Measurements from ENCODE around the gene DDIAS.
A peak's percentile ranks its signal among the peaks of the same experiment; 100 is the strongest.
"Not testable (repeated sequence)": the region's sequence is repeated elsewhere in the genome, so short reads cannot be mapped to it uniquely, and the experiment has no call there.

DDIAS gene, protein sequence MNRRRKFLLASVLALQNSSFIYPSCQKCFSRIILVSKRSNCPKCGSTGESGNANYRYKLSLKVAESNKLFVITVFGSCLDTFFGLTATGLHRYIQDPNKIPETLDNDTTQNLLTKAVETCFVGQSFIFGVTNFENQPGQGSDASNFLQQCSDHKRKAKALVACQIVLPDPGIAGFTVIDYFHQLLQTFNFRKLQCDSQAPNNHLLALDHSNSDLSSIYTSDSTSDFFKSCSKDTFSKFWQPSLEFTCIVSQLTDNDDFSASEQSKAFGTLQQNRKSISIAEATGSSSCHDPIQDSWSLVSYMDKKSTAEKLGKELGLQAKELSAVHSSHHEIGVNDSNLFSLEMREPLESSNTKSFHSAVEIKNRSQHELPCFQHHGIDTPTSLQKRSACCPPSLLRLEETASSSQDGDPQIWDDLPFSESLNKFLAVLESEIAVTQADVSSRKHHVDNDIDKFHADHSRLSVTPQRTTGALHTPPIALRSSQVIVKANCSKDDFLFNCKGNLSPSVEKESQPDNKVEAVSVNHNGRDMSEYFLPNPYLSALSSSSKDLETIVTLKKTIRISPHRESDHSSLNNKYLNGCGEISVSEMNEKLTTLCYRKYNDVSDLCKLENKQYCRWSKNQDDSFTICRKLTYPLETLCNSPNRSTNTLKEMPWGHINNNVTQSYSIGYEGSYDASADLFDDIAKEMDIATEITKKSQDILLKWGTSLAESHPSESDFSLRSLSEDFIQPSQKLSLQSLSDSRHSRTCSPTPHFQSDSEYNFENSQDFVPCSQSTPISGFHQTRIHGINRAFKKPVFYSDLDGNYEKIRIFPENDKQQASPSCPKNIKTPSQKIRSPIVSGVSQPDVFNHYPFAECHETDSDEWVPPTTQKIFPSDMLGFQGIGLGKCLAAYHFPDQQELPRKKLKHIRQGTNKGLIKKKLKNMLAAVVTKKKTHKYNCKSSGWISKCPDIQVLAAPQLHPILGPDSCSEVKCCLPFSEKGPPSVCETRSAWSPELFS

GRCh38 chr11:82901165-82901921, at the start of gene DDIAS:
DDIAS (plus strand) TSS chr11:82901736; CDS start chr11:82914739, 13,003 bp downstream.
- peak; percentile 99 for DNase-seq (ENCODE audit: low spot score)

DNA sequence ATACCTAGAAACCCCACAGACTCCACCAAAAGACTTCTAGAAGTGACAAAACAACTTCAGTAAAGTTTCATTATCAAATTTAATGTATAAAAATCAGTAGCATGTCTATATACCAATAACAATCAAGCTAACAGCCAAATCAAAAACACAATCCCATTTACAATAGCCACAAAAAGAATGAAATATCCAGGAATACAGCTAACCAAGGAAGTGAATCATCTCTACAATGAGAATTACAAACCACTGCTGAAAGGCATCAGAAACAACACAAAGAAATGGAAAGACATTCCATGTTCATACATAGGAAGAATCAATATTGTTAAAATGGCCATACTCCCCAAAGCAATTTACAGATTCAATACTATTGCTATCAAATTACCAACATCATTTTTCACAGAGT, 47.3 kb upstream of the DDIAS start:
- DNase-seq (ENCODE audit: low spot score) = no peak

- DNase-seq (ENCODE audit: low spot score) = not testable (repeated sequence)
Observed at GRCh38 chr11:82854916-82855315, 46.6 kb upstream of the DDIAS start.

DNA sequence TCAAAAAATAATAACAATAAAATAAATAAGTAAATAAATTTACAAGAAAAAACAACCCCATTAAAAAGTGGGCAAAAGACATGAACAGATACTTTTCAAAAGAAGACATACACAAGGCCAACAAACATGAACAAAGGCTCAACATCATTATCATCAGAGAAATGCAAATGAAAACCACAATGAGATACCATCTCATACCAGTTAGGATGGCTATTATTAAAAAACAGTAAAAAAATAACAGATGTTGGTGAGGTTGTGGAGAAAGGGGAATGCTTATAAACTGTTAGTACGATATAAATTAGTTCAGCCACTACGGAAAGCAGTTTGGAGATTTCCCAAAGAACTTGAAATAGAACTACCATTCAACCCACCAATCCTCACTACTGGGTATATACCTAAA, 45.9 kb upstream of the DDIAS start:
- no peak for DNase-seq (ENCODE audit: low spot score)

DNA sequence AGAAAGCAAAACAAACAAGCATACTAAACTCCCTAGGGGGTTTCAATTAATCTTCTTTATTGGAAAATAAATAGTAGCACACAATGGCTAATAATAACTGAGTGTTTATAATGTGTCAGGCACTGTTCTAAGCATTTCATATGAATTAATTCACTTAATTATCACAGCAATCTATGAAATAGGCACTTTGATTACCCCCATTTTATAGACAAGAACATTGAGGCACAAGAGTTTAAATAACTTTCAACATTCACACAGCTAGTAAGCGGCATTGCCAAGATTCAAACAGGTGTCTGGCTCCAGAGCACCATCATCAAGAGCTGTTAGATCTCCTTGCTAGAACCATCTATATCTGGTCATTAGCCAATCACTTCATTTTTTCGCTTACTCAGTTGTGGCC, 44.4 kb upstream of the DDIAS start:
- no peak for DNase-seq (ENCODE audit: low spot score)

- DNase-seq (ENCODE audit: low spot score) = no peak
Observed at GRCh38 chr11:82858133-82858532, 43.4 kb upstream of the DDIAS start.

DNA sequence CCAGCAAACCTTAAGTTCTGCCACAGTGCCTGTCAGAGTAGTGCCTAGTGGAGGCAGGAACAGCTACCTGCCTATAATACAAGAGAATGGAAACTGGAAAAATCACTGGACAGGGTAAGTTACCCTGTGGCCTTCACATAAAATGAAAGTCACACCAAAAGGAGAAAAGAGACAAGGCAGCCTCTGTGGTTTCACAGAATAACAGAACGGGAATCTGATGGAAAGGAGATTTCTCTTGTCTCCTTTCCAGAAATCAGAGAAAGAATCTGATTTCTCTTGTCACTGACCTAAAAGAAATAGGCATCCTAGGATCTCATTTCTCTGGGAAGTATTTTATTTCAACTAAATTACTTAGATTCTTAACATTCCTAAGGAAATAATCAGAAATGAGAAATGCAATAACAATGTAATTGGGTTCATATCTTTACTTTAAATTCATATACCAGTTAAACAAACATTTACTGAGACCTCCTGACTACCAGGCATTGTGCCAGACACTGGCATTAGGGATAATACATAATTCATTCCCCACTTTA, 42.9 kb upstream of the DDIAS start:
- no peak for DNase-seq (ENCODE audit: low spot score)

- DNase-seq (ENCODE audit: low spot score) = no peak
Observed at GRCh38 chr11:82859750-82860149, 41.8 kb upstream of the DDIAS start.

- DNase-seq (ENCODE audit: low spot score) = no peak
Observed at GRCh38 chr11:82862379-82862778, 39.2 kb upstream of the DDIAS start.

- no peak for DNase-seq (ENCODE audit: low spot score)
Observed at GRCh38 chr11:82863209-82863608, 38.3 kb upstream of the DDIAS start.

GRCh38 chr11:82864268-82864667, 37.3 kb upstream of the DDIAS start:
- peak; percentile 62 for DNase-seq (ENCODE audit: low spot score)

DNA sequence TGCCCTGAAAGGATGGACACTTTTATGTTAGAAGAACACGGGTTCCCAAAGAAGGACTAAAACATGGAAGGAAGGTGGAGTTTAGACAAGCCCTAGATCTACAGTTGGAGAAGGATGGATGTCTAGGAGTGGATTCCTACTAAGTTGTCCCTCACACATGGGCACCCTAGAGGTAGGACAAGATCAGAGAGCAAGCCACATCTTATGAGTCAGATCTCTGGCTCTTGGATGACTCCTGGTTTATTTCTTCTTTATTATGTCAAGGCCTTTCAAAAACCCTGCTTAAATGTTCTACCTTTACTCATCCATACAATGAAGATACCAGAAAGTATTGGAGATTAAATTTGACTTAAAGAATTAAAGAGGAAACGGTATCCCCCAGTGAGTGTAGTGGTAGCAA, 35.7 kb upstream of the DDIAS start:
- DNase-seq (ENCODE audit: low spot score) = no peak

- peak; percentile 91 for DNase-seq (ENCODE audit: low spot score)
Observed at GRCh38 chr11:82867495-82868082, 33.9 kb upstream of the DDIAS start.

GRCh38 chr11:82869657-82870056, 31.9 kb upstream of the DDIAS start:
- DNase-seq (ENCODE audit: low spot score) = no peak

- DNase-seq (ENCODE audit: low spot score) = no peak
Observed at GRCh38 chr11:82871646-82872045, 29.9 kb upstream of the DDIAS start.

DNA sequence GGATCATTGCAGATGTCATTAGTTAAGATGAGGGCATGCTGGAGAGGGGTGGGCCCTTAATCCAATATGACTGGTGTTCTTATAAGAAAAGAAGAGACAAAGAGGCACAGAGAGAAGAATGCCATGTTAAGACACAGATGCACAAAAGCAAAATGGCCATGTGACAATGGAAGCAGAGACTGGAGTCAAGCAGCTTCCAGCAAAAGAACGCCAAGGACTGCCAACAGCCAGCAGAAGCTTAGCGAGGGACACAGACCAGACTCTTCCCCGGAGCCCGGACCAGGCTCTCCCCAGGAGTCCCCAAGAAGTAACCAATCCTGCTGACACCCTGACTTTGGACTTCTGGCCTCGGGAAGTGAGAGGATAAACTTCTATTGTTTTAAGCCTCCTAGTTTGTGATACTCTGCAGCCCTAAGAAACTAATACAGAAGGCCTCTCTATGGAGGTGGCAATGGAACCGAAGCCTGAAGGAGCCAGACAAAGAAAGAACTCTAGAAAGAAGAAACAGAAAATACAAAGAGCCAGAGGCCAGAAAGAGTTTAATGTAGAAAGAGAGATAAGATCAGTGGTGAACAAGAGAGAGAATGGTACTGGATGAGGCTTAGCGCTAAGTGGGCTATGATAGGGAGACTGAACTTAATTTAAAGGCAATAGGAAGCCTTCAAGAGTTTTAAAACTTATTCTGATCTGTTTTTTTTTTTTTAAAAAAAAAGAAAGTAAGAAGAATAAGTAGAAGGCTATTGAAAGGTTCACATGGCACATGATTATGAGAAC, 29.0 kb upstream of the DDIAS start:
- no peak for DNase-seq (ENCODE audit: low spot score)

DNA sequence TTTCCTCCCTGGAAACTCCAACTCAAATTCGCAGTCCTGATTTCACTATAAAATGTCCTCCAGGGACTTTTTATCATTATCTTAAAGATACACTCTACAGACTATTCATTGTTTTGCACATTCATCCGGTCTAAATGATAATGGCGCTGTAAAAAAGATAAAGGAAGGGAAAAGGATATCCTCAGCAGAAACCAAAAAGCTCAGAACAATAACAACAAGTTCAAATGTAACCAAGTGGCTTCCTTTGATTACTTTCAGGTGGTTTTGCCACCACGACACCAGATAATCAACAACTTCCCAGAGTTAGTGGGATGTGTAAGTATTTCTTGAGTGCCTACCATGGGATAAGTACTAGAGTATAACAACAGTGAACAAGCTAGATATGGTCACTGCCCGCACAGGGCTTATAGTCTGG, 27.6 kb upstream of the DDIAS start:
- DNase-seq (ENCODE audit: low spot score) = no peak

- DNase-seq (ENCODE audit: low spot score) = no peak
Observed at GRCh38 chr11:82874646-82875523, 26.7 kb upstream of the DDIAS start.

DNA sequence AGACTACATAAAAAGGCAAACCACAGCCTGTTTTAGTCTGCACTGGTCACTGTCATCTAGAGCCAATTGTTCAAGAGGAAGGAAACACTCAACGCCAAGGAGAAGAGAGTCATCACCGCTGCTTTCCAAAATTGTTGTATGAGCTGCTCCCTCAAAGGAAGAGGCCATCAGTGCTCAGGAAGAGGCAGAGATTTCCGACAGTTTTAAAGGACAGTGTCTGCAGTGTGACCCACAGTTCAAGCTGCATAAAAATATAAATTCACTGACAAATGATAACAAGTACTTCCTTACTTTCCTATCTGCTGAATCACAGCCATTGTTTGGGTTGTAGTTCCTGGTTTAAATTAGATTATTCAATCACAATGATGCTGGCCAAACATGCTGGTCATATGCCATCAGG, 17.7 kb upstream of the DDIAS start:
- DNase-seq (ENCODE audit: low spot score) = no peak

All from NAMALWA (cell line).